NCI-H2029 treated with DMSO at 0.1 percent for 48 hours (cell line): ENCODE results near the gene NTM.

ENCODE experiments used
- DNase-seq: peaks from one replicate; lab custom pipeline; 2025; lab: John Stamatoyannopoulos, UW

Gene NTM

GRCh38 chr11:131734871-131735270 is 364.5 kb downstream of the NTM start:
- DNase-seq: no peak

GRCh38 chr11:131737357-131737756 is 366.9 kb downstream of the NTM start:
- DNase-seq: no peak

DNA sequence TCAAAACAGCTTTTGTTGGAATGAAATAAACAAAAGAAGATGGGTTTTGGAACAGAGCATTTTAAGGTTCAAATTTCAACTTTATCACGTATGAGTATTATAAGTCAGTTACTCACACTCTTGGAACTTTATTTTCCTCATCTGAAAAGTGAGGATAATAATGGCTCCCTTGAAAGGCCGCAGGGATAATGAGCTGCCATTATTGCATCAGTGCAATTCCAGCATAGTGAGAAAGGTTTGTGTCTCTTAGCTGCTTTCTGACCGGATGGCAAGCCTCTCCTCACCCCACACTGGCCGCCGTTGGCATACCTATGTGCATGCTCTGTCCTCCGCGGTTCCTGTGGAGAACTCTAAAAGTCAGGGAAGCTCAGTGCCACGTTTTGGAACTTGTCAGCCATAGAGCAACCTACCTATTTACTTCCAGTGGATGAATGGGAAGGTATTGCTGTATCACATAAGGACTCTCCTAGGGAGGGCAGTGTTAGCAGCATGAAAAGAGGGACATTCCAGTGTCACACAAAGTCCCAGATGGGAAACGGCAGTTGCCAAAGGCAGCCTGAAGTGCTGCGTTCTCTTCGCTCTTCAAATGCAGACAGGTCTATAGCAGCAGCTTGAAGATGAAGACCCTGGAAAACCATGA is 368.9 kb downstream of the NTM start:
- DNase-seq: no peak

DNA sequence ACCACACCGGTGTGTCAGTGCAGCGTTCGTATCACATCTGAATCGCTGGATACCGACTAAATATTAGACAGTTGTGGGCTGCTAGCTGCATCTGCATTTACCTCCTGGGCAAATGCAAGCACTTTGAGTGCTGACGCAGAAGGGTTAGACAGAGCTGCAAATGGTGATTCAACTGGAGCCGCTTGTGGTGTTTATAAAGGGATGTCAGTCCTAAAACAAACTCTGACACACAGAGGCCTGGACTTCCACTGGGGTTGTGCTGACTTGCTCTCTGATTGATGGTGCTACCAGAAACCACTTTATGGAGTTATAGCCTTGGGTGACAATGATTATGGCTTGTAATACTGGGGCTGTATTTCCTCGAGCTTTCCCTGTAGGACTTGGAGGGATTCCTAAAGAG is 374.4 kb downstream of the NTM start:
- DNase-seq: no peak

DNA sequence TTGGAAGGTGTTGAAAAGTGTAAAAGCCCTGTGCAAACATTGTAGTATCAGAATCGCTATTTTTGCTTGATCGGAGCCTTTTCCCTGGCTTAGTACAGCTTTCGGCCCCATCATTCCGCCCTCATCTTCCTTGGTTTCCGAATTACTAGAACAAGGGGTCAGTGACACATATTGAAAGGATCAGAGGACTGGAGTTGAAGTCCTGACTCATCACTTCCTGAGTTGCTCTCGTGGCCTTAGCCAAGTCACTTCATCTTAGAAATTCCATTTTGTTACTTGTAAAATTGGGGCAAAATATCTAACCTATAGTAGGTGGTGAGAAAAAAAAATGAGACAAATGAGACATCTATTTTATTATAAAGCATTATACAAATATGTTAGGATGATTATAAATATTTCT is 375.0 kb downstream of the NTM start:
- DNase-seq: no peak

GRCh38 chr11:131746201-131746600 is 375.8 kb downstream of the NTM start:
- DNase-seq: no peak

DNA sequence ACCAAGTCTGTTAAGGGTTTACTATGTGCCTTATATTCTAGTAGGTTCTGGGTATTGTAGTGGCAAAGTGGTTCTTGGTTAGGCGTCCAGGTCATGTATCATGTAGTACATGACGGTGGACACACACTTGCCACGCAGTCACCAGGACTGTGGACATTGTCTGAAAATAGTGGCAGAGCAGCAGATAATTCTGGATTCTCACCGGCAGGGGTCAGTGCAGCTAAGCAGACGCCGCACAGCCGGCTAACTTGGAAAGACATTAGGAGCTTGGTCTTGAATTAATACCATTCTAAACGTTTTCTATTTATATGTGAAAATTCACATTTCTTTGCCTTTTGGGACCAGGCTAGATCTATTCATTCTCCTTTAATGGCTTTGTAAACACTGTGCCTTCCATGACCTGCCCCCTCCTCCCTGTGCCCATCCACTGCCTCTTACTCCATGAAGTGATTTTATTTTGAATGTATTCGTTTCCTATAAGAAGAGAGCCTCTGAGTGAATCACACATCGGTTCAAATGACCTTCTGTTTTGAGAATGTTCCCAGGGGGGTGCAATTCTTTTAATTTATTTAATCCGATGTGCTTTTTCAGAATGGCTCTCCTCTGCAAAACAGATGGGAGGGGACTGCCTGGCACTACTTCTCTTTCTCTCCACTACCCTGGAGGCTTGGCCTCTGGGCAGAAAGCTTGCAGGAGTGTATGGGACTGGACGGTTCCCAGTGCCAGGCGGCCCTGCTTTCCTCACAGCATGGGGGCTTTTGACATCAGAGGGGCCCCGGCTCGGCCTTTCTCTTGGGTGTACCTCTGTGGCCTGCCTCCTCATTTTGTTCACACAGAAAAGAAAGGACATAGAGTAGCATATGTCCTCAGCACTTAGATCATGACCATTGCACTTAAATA is 378.0 kb downstream of the NTM start:
- DNase-seq: peak; percentile 0

GRCh38 chr11:131749101-131749500 is 378.7 kb downstream of the NTM start:
- no peak for DNase-seq

GRCh38 chr11:131750152-131750551 is 379.7 kb downstream of the NTM start:
- DNase-seq: no peak

DNA sequence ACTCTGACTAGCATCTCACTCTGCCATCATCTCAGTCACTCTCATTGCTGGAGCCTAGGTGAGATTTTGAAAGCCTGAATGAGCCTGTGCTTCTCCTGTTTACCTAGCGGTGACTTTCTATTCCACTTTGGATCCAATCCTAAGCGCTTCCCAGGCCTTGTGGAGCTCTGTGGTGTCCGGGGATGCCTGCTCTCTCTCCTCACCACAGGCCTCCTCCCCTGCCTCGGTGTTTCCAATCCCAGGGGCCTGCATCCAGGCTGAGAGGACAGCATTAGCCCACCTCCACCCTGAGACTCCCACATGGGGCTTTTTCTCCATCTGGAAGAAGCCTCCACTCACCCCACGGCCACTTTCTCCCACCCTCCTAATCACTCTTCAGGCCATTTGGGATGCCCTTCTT is 380.3 kb downstream of the NTM start:
- no peak for DNase-seq

- no peak for DNase-seq
Observed at GRCh38 chr11:131754671-131755070, 384.3 kb downstream of the NTM start.

- DNase-seq: no peak
Observed at GRCh38 chr11:131756479-131757110, 386.2 kb downstream of the NTM start.

DNA sequence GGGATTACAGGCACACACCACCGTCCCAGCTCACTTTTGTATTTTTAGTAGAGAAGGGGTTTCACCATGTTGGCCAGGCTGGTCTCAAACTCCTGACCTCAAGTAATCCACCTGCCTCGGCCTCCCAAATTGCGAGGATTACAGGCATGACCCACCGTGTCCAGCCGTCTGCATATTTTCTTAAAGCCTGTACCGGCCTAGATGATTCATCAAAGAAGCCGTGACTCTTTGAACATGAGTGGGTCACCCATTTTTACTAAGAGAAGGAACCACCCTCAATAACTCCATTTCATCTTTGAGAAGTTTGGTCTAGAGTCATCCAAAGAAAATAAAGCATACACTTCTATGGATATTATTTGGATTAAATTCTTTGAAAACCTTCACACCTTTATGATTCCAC is 388.3 kb downstream of the NTM start:
- no peak for DNase-seq

DNA sequence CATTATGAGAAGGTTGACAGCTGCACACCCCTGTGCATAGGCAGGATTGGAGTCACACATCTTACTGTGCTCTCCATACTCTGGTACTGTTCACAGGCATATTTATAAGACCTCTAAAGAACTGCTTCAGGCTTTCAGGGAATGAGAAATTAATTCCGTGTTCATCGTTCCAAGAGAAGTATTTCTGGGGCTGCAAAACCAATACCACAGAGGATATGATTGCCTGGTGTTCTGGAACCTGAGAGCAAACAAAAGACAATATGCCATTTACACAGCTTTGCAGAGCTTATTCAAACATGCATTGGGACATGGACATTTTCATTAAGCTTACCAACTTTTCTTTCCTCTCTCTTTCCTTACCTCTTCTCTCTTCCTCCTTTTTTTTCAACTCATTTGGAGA is 388.7 kb downstream of the NTM start:
- no peak for DNase-seq

DNA sequence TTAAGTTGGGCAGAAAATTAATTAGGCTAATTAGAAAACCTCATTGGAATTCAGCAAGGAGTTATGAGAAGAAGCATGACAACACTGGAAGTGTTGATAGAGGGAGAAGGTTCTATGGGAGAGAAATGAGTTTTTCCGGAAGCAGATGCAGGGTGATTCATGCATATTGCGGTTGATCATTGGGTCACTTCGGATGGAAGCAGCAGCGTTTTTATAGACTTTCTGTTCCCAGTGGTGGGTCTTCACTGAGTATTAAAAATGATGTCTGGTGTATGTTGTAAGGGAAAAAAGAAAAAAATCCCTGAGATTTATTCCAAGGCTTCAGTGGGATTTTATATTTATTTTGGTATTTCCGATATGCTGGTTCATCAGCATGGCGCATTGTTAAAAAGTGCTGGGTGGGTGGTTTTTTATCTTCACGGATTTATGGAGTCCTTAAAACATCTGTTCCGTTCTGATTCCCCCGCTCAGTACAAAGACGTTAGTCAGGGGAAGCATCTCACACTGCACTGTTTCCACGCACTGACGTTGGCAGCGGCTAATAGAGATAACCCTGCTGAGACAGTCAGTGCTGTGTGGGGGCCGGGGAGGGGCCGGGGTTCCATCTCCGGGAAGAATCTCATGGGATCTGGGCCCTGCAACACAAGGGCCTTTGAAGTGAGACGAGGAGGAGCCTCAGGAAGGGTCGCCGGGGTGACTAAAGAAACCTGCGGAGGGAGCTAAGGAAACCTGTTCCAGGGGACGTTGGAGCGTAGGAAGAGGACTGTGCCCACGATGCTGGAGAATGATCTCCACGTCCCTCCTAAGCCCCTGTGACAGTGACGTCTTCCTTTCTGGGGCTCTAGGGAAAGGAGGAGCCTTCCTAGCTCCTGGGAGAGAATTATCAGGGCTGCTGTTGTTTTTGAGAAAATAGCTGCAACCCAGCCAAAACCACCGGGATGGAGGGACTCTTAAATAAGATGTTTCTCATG is 390.0 kb downstream of the NTM start:
- no peak for DNase-seq

DNA sequence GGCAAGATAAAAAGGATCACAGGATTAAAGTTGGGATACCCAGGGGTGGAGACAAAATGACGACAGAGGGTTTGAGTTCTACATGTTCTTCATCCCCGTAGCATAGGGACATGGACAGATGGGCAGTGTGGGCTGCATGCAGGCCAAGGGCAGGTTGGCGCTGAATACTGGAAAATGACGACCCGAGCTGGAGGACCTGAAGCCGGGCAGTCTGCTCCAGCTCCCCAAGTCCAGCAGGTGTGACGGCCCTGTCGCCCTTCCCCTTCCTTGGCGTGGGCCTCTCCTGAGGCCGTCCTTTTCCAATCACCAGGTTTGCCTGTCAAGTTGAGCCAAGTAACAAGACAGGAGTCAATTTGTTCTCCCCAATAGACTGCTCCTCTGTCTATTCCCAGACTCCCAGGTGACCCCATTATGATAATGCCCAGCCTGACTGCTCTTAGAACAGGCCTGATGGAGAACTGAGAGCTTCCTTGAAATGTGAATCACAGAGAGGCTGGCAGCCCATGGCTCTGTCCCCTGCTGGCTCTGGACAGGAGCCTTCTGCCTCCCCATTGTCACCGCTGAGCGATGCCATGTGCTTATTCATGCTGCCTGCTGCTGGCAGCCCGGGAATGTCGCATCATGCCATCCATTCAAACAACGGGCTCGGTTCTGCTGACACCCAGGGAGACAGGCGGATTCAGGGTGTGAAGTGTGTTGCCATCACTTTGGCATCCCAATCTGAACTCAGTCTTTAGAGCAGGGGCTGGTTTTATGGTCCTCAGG is 392.1 kb downstream of the NTM start:
- DNase-seq: no peak

DNA sequence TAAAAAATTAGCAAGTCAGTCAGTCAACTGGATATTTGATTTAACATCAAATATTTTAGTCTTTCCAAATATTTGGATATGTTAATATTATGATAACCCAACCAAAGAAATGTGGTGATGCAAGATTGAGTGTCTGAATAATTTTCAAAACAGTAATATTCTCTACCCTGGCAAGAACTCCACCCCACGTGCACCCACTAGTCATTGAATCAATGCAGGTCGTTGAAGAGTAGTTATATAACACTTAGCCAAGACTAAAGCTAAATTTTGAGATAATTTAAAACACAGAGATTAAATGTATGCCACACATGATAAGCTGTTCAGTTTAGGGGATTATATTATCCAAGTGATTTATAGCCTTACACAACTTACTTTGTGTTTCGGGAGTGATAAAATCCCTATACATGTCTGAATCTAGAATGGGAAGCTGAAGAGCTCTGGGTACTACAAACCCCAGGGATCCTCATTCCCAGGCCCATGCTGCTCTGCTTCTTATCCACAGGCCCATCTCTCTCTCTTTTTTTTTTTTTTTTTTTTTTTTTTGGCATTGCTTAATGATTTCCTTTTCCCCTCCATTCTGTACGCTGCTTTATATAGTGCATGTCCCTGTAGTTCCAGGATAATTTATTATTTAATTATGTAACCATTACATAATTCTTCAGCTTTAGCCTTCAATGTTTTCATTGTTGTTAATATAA is 392.9 kb downstream of the NTM start:
- no peak for DNase-seq

GRCh38 chr11:131764126-131764525 is 393.7 kb downstream of the NTM start:
- DNase-seq: no peak

- DNase-seq: no peak
Observed at GRCh38 chr11:131764649-131765048, 394.2 kb downstream of the NTM start.

- DNase-seq: no peak
Observed at GRCh38 chr11:131766637-131767036, 396.2 kb downstream of the NTM start.

- DNase-seq: no peak
Observed at GRCh38 chr11:131767421-131767820, 397.0 kb downstream of the NTM start.
